Hippocampal formation (tissue), 2 donors: ENCODE data around the gene TIMM21.

Experiments
- DNase-seq, 2 donors: peaks; one replicate each; lab custom pipeline; 2025; lab: John Stamatoyannopoulos, UW

The TIMM21 gene

GRCh38 chr18:74147491-74147778, 888 bp upstream of the TIMM21 start:
- no peak for DNase-seq

- no peak for DNase-seq
Measured at GRCh38 chr18:74148543-74149070, 284 bp downstream of the TIMM21 start.

GRCh38 chr18:74149878-74150277, 1.6 kb downstream of the TIMM21 start:
- no peak for DNase-seq

GRCh38 chr18:74152270-74152669, 3.9 kb downstream of the TIMM21 start:
- no peak for DNase-seq

- no peak for DNase-seq
Measured at GRCh38 chr18:74152857-74153256, 4.5 kb downstream of the TIMM21 start.

GRCh38 chr18:74153377-74153776, 5.1 kb downstream of the TIMM21 start:
- no peak for DNase-seq

- DNase-seq, result no peak
Measured at GRCh38 chr18:74153793-74154192, 5.5 kb downstream of the TIMM21 start.

- DNase-seq, result no peak
Measured at GRCh38 chr18:74154716-74155115, 6.4 kb downstream of the TIMM21 start.

GRCh38 chr18:74155276-74155675, 7.0 kb downstream of the TIMM21 start:
- no peak for DNase-seq

GRCh38 chr18:74163019-74163660, 14.8 kb downstream of the TIMM21 start:
- DNase-seq, result no peak

GRCh38 chr18:74166386-74166785, 18.1 kb downstream of the TIMM21 start:
- no peak for DNase-seq

- no peak for DNase-seq
Measured at GRCh38 chr18:74171910-74172606, 23.7 kb downstream of the TIMM21 start.

- no peak for DNase-seq
Measured at GRCh38 chr18:74172697-74173433, 24.5 kb downstream of the TIMM21 start.

- no peak for DNase-seq
Measured at GRCh38 chr18:74173434-74173750, 25.1 kb downstream of the TIMM21 start.

- DNase-seq, result no peak
Measured at GRCh38 chr18:74175658-74176057, 27.3 kb downstream of the TIMM21 start.

GRCh38 chr18:74178884-74179283, 30.6 kb downstream of the TIMM21 start:
- DNase-seq, result no peak

GRCh38 chr18:74179623-74180199, 31.4 kb downstream of the TIMM21 start:
- no peak for DNase-seq

GRCh38 chr18:74182335-74182734, 34.0 kb downstream of the TIMM21 start:
- DNase-seq, result no peak

- DNase-seq, result no peak
Measured at GRCh38 chr18:74183130-74183529, 34.8 kb downstream of the TIMM21 start.

- DNase-seq, result no peak
Measured at GRCh38 chr18:74184875-74185274, 36.6 kb downstream of the TIMM21 start.

- DNase-seq, result no peak
Measured at GRCh38 chr18:74185860-74186259, 37.5 kb downstream of the TIMM21 start.

- no peak for DNase-seq
Measured at GRCh38 chr18:74186661-74187060, 38.3 kb downstream of the TIMM21 start.

- no peak for DNase-seq
Measured at GRCh38 chr18:74190086-74190485, 41.8 kb downstream of the TIMM21 start.
